ENCODE measurements around the gene CDC7.
"Not testable (repeated sequence)": the region's sequence is repeated elsewhere in the genome, so short reads cannot be mapped to it uniquely, and the experiment has no call there.

The CDC7 gene

GRCh38 chr1:91511386-91511785 lies 10.7 kb downstream of the CDC7 start:
- DNase-seq, result no peak

- no peak for DNase-seq
Observed at GRCh38 chr1:91513160-91513559, 12.5 kb downstream of the CDC7 start.

DNA sequence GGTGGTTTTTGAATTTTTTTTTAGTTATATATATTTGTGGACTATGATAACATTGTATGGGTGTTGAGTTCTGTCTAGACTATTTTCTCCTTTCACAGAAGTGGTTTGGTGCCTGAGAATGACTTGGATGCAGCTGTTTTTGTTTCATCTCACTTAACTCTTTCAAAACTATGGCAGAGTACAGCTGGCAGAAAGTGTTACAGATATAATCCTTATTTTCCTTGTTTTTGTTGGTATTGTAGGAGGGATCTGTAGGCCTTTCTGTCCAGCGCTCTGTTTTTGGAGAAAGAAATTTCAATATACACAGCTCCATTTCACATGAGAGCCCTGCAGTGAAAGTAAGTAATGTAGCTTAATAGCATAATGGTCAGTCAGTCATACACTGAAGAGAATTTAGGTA lies 13.1 kb downstream of the CDC7 start:
- DNase-seq, result no peak

DNA sequence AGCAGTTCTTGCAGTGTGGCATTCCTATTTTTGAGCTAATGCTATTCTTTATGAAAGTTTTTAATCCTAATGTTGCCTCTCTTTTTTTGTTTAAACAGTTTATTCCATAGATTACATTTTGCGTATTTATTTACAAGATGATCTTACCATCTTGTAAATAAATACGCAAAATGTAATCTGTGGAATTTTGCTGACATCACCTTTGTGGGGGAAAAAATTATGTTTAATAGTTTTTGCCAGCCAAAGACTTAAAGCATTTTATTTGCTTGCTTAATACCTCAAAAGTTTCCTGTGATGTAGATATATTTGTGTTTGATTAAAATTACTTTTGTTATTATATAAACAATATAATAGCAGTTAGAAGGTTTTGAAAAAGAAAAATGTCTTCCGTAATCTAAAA lies 15.3 kb downstream of the CDC7 start:
- no peak for DNase-seq

- not testable (repeated sequence) for DNase-seq
Observed at GRCh38 chr1:91516605-91517004, 16.0 kb downstream of the CDC7 start.

GRCh38 chr1:91519167-91519566 lies 18.5 kb downstream of the CDC7 start:
- not testable (repeated sequence) for DNase-seq

GRCh38 chr1:91520942-91521507 lies 20.4 kb downstream of the CDC7 start:
- no peak for DNase-seq

DNA sequence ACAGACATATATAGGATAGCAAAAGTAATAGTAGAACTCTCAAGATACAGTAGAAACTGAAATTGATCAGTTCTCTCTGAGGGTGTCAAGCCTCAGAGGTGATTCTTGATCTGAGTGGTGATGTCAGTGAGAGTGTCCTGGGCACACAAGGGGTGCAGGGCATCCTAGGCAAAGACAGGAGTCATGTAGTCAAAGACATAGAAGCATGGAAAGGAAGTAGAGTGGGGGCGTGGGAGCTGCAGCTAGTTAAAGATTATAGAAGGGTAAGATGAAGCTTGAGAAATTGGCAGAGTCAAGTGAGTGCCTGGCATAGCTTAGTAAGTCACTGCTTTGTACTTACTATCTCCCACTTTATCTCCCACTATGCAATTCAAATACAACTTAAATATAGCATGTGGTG lies 22.8 kb downstream of the CDC7 start:
- DNase-seq, result no peak

DNA sequence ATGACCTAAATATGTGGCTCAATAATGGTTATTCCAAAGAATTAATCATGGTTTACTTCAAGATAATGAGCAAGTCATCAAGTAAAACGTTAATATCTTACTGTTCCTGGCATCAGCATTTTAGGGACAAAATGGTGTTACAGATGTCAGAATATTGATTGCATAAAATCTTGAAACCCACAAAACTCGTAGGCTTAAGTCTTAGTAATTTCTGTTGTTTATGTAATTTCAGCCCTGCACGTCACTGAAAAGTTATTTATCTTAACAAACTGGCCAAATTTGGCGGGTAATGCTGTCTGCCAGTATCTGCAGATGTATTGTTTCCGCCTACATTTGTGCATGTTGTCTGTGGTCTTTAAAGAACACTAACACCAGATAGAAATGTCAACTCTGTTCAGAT lies 25.8 kb downstream of the CDC7 start:
- no peak for DNase-seq

DNA sequence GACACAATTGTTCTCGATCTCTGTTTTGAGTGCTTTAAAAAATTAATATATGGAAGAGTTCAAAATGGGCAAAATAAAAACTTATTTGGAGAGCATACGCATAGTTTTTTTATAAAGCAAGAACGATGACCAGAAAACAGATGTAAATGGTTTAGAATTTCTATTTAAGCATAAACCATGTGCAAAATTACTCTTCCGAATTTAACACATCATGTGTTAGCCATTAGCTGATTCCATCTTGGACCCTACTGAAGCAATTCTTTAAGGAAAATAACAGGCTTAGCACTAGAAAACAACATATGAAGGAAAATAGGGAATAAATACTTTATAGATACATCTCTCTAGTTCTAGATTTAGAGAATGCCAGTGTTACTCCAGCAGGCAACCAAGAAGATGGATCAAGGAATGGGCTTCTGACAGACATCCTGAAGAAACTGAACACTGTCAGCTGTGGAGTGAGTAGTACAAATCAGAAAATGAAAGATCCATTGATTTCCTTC lies 26.7 kb downstream of the CDC7 start:
- no peak for DNase-seq

GRCh38 chr1:91527781-91528180 lies 27.1 kb downstream of the CDC7 start:
- DNase-seq, result no peak

- DNase-seq, result no peak
Observed at GRCh38 chr1:91529856-91530255, 29.2 kb downstream of the CDC7 start.

GRCh38 chr1:91533361-91534024 lies 32.8 kb downstream of the CDC7 start:
- DNase-seq, result no peak

- no peak for DNase-seq
Observed at GRCh38 chr1:91535441-91535840, 34.8 kb downstream of the CDC7 start.

GRCh38 chr1:91537281-91537986 lies 36.8 kb downstream of the CDC7 start:
- no peak for DNase-seq

DNA sequence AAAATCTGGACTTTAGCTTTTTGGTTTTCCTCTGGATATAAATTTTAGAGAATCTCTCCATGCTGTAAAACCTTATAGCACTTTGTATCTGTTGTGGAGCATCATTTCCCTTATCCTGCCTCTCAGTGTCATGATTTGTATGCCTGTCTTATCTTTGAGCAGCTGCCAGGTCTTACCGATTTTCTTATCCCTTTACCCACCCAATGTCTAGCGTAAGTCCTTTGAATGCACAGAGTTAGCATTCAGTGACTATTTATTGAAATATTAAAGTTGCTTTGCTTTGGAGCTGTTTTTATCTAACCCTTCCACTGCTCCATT lies 37.3 kb downstream of the CDC7 start:
- DNase-seq, result no peak

DNA sequence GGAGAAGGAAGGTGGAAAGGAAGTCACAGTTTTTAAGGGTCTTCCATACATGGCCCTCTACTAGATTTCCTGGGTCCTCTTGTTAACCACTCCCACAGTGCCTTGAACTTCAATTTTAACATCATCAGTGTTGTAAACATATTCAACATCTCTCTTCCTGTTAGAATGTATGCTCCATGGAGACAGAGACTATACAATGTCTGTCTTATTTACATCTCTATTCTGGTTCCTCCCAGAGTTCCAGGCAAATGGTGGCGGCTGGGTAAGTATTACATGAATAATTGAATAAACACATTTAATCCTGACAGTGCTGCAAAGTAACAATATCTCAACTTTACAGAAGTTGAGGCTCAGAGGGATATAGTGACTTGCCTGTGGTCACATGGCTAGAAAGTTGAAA lies 40.3 kb downstream of the CDC7 start:
- no peak for DNase-seq

GRCh38 chr1:91541918-91542533 lies 41.4 kb downstream of the CDC7 start:
- DNase-seq, result no peak

DNA sequence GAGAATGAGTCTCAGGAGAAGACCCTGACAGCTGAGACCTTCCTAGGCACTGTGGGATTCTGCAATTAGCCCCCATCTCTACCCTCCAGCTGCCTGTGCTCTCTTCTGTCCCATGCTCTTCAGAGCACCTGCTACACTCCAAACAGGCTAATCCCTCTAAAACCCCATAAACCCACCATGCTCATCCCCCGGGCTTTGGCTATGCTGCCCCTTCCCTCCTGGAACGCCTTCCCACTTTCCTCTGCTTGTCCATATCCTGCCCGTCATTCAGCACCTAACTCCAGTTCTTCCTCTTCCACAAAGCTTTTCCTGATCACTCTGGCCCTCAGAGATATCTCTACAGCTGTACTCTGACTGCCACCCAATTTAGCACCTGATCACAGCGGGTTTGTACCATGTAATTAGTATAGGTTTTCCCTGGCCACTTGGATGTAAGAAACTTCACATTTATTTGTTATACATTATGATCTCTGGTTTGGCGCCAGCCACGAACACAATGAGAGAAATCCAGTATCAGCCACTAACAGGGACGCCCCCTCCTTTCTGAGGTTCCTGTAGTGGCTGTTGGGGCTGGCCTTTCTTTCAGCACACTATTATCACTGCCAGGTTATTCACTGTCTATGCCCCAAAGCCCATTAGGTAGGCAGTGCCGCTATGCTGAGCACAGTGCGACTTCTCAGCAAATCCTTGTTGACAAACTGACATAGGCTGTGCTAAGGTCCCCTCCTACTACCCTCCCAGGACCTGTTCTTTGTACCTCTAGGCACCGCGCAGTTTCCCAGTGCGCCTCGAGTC lies 45.1 kb downstream of the CDC7 start:
- no peak for DNase-seq

GRCh38 chr1:91546301-91546581 lies 45.6 kb downstream of the CDC7 start:
- no peak for DNase-seq

DNA sequence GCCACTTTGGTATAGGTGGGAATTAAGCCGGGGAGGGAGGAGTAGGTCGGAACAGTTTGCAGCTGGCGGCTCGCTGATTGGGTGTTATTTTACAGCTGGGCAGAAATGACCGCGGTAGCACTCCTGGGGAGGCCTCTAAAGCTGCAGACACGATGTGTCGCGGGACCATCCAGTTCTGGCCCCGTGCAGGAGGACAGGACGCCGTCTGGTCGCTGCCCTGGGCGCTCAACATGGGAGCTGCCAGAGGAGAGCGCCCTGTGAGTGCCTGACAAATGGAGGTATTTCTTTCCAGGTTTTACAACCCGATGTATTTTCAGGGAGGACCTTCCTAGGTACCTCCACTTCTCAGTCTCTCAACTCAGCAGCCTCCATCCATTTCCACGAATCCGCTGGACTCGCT lies 46.2 kb downstream of the CDC7 start:
- DNase-seq, result no peak

- peak; percentile 18 for DNase-seq
Observed at GRCh38 chr1:91548376-91549040, 47.9 kb downstream of the CDC7 start.

Data from CD4-positive, alpha-beta T cell treated with Interleukin-6 for 4 hours (primary cell).